Parathyroid adenoma (tissue), 2 donors: ENCODE measurements around the gene KCTD16.
A peak's percentile ranks its signal among the peaks of the same experiment; 100 is the strongest.

ENCODE experiments used
- H2AFZ ChIP-seq: fragments of 300-600 bp; sonication (generic); one replicate; pipeline ENCODE4 v1.7.0; 2017; ENCODE audit warnings: antibody characterized with exemption, mild to moderate bottlenecking
- H3K27ac ChIP-seq: fragments of 300-600 bp; sonication (generic); one replicate; pipeline ENCODE4 v1.7.0; 2017
- H3K27me3 ChIP-seq: fragments of 300-600 bp; sonication (generic); one replicate; pipeline ENCODE4 v1.7.0; 2017; ENCODE audit warnings: low read length; ENCODE audit not compliant: control insufficient read depth, insufficient read depth
- H3K36me3 ChIP-seq: fragments of 300-600 bp; sonication (generic); one replicate; pipeline ENCODE4 v1.7.0; 2017; ENCODE audit warnings: low read length; ENCODE audit not compliant: control insufficient read depth, insufficient read depth
- H3K4me1 ChIP-seq: fragments of 300-600 bp; sonication (generic); one replicate; pipeline ENCODE4 v1.7.0; 2017; ENCODE audit warnings: control low read depth
- H3K4me2 ChIP-seq: fragments of 300-600 bp; sonication (generic); one replicate; pipeline ENCODE4 v1.7.0; 2017; ENCODE audit warnings: low read length
- H3K4me3 ChIP-seq: fragments of 300-600 bp; sonication (generic); one replicate; pipeline ENCODE4 v1.7.0; 2017; ENCODE audit warnings: low read depth, low read length
- H3K79me2 ChIP-seq: fragments of 300-600 bp; sonication (generic); one replicate; pipeline ENCODE4 v1.7.0; 2017; ENCODE audit warnings: control low read depth
- H3K9ac ChIP-seq: fragments of 300-600 bp; sonication (generic); one replicate; pipeline ENCODE4 v1.7.0; 2017; ENCODE audit warnings: mild to moderate bottlenecking
- H3K9me3 ChIP-seq: fragments of 300-600 bp; sonication (generic); one replicate; pipeline ENCODE4 v1.7.0; 2017; ENCODE audit warnings: low read length; ENCODE audit not compliant: control insufficient read depth
- TF ChIP-seq, protein P1 (sequence below): fragments of 300-600 bp; sonication (generic); IDR thresholded peaks from one replicate; pipeline ENCODE4 v1.7.0; 2017; ENCODE audit warnings: antibody characterized with exemption, mild to moderate bottlenecking
- donor health status: primary hyperparathyroidism.

Gene KCTD16

GRCh38 chr5:144183254-144183889 lies 12.7 kb downstream of the KCTD16 start:
- Histone ChIP-seq H3K9me3 (no peaks in the 10 kb centered on the region), H2AFZ (peak overlapping the region; percentile 8), H3K27ac (no peak overlapping the region), H3K9ac (no peak overlapping the region), H3K4me3 (no peak overlapping the region), H3K4me1 (peaks cover 8% of the 10 kb centered on the region), H3K79me2 (no peaks in the 10 kb centered on the region), H3K27me3 (no peaks in the 10 kb centered on the region), H3K4me2 (no peak overlapping the region), H3K36me3 (no peaks in the 10 kb centered on the region)
- TF ChIP-seq, protein P1, sequence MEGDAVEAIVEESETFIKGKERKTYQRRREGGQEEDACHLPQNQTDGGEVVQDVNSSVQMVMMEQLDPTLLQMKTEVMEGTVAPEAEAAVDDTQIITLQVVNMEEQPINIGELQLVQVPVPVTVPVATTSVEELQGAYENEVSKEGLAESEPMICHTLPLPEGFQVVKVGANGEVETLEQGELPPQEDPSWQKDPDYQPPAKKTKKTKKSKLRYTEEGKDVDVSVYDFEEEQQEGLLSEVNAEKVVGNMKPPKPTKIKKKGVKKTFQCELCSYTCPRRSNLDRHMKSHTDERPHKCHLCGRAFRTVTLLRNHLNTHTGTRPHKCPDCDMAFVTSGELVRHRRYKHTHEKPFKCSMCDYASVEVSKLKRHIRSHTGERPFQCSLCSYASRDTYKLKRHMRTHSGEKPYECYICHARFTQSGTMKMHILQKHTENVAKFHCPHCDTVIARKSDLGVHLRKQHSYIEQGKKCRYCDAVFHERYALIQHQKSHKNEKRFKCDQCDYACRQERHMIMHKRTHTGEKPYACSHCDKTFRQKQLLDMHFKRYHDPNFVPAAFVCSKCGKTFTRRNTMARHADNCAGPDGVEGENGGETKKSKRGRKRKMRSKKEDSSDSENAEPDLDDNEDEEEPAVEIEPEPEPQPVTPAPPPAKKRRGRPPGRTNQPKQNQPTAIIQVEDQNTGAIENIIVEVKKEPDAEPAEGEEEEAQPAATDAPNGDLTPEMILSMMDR: peak; percentile 67

DNA sequence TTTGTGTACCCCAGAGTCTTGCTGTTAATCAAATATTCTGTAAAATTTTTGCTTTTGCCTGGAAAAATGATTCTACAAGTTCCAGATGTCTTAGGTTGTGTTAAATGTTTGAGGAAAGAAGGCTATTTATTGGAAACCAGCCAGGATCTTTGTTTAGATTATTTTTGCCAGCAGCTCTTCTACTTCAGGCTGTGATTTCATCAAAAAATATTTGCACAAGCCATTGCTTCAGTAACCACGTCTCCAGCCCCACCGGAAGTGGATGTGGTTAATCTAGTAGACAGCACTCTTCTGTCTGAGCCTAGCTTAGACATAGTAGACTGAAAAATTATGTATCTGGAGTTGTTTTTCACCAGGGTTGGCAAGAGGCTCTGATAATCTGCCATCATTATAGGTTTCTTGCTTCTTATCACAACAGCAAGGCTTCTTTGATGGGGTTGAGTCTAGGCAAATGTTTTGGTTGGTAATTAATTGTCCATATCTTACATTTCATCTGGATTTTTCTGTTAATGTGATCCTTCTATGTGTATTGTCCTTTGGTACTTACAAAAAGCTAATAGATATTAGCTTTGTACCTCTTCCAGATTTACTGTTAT lies 17.1 kb downstream of the KCTD16 start:
- Histone ChIP-seq H2AFZ (peak overlapping the region; percentile 75), H3K9me3 (no peaks in the 10 kb centered on the region), H3K27ac (peak overlapping the region; percentile 43), H3K4me2 (no peak overlapping the region), H3K27me3 (no peaks in the 10 kb centered on the region), H3K36me3 (no peaks in the 10 kb centered on the region), H3K4me3 (no peak overlapping the region), H3K9ac (no peak overlapping the region), H3K79me2 (no peaks in the 10 kb centered on the region), H3K4me1 (peaks cover 8% of the 10 kb centered on the region)
- TF ChIP-seq, protein P1: no peak

GRCh38 chr5:144189800-144190429 lies 19.2 kb downstream of the KCTD16 start:
- no peaks in the 10 kb centered on the region for H3K27me3 ChIP-seq
- no peaks in the 10 kb centered on the region for H3K79me2 ChIP-seq
- no peak overlapping the region for H3K4me3 ChIP-seq
- H3K9ac ChIP-seq: no peak overlapping the region
- TF ChIP-seq, protein P1: no peak
- no peak overlapping the region for H2AFZ ChIP-seq
- peaks cover 8% of the 10 kb centered on the region for H3K4me1 ChIP-seq
- no peaks in the 10 kb centered on the region for H3K36me3 ChIP-seq
- H3K27ac ChIP-seq: no peak overlapping the region
- no peaks in the 10 kb centered on the region for H3K9me3 ChIP-seq
- H3K4me2 ChIP-seq: no peak overlapping the region

- H2AFZ ChIP-seq: peak overlapping the region; percentile 44
- H3K9ac ChIP-seq: no peak overlapping the region
- no peak overlapping the region for H3K4me2 ChIP-seq
- H3K27me3 ChIP-seq: no peaks in the 10 kb centered on the region
- H3K79me2 ChIP-seq: no peaks in the 10 kb centered on the region
- no peaks in the 10 kb centered on the region for H3K9me3 ChIP-seq
- H3K36me3 ChIP-seq: no peaks in the 10 kb centered on the region
- H3K27ac ChIP-seq: no peak overlapping the region
- no peak overlapping the region for H3K4me3 ChIP-seq
- TF ChIP-seq, protein P1: no peak
- peaks cover 8% of the 10 kb centered on the region for H3K4me1 ChIP-seq
These were observed 20.9 kb downstream of the KCTD16 start for GRCh38 chr5:144191531-144191930.
